ENCODE results near the gene CPNE7. TPM values are rescaled to one million over a fixed set of nuclear protein-coding genes. Genes with fewer than 3 reads are reported as not detected.

CPNE7 gene
- total and polyA plus RNA-seq, 2 of the 8 experiments (the other 6 are each of a cell fraction or from before 2014, with no cell fraction given) = 10.0 to 23.7 TPM

GRCh38 chr16:89616623-89617022, 41.1 kb downstream of the CPNE7 start:
- Histone ChIP-seq H3K27ac (ENCODE audit: low read depth, low read length) (no peak overlapping the region), H3K4me1 (replicated peaks in 1 of 4; ENCODE audit: control insufficient read depth in 3 of 4, insufficient read depth in 4 of 4, low read length in 3 of 4) (peaks cover 0 to 19% (median 5%) of the 10 kb centered on the region in 4 experiments; a peak in 5 of 7 replicates), H3K4me3 (ENCODE audit: extremely low read depth in 1 of 4, insufficient read depth in 2 of 4, low read depth in 3 of 4, low read length in 4 of 4) (no peak overlapping the region), H3K4ac (replicated peaks; ENCODE audit: insufficient read length, low read depth, low read length) (no peak overlapping the region), H4K20me1 (replicated peaks in 1 of 2; ENCODE audit: control insufficient read depth in 1 of 2, insufficient read depth in 2 of 2, low read length in 2 of 2) (no peaks in the 10 kb centered on the region), H2BK20ac (ENCODE audit: low read length) (0 out of 2 replicates have a peak overlapping the region, but pooled peaks have one; percentile 61), H2BK5ac (ENCODE audit: low read depth, low read length) (no peak overlapping the region), H3K56ac (replicated peaks; ENCODE audit: insufficient read length, low read depth, low read length) (no peak overlapping the region), H3K79me2 (ENCODE audit: control insufficient read depth in 1 of 2, insufficient read depth in 2 of 2, low read length in 2 of 2) (no peaks in the 10 kb centered on the region), H4K5ac (ENCODE audit: insufficient read length, low read depth, low read length) (no peak overlapping the region), H3K9me3 (ENCODE audit: insufficient read depth in 2 of 2, low read depth in 1 of 2, low read length in 1 of 2) (no peaks in the 10 kb centered on the region), H4K91ac (replicated peaks; ENCODE audit: insufficient read length, low read length) (no peak overlapping the region), H2BK12ac (ENCODE audit: low read depth, low read length) (0 out of 2 replicates have a peak overlapping the region, but pooled peaks have one; percentile 94), H3K27me3 (replicated peaks in 1 of 4; ENCODE audit: control insufficient read depth in 3 of 4, extremely low read depth in 1 of 4, insufficient read depth in 3 of 4, low read length in 3 of 4) (no peaks in the 10 kb centered on the region; a peak in 2 of 7 replicates), H2AFZ (ENCODE audit: low read length) (no peak overlapping the region), H3K23ac (ENCODE audit: insufficient read length) (no peak overlapping the region), H3K18ac (ENCODE audit: extremely low read depth, low read length) (no peak overlapping the region), H2AK5ac (ENCODE audit: low read depth, low read length) (no peak overlapping the region), H3K4me2 (ENCODE audit: insufficient read depth in 1 of 2, low read depth in 2 of 2, low read length in 2 of 2) (no peak overlapping the region), H3K36me3 (ENCODE audit: control insufficient read depth in 2 of 4, insufficient read depth in 4 of 4, low read length in 3 of 4) (no peaks in the 10 kb centered on the region), H3K9ac (replicated peaks in 1 of 4; ENCODE audit: extremely low read depth in 1 of 4, low read depth in 3 of 4, low read length in 3 of 4) (no peak overlapping the region), H3K23me2 (ENCODE audit: low read depth, low read length) (no peaks in the 10 kb centered on the region), H4K8ac (ENCODE audit: extremely low read depth, insufficient read depth, low read length) (no peak overlapping the region), H3K79me1 (ENCODE audit: low read depth, low read length) (no peaks in the 10 kb centered on the region; the same call in 1 of the 2 replicates), H3K14ac (ENCODE audit: insufficient read length) (no peak overlapping the region), H2BK15ac (ENCODE audit: low read length) (no peak overlapping the region), H2BK120ac (replicated peaks; ENCODE audit: low read depth, low read length) (no peak overlapping the region)
- TF ChIP-seq TEAD4 (IDR thresholded peaks at IDR 0.05; ENCODE audit: low read depth, low read length) = no peak
- TF ChIP-seq CBX8 (IDR thresholded peaks at IDR 0.05; ENCODE audit: borderline replicate concordance, low read depth, low read length) = no peak
- TF ChIP-seq POU5F1 (IDR thresholded peaks at IDR 0.05; ENCODE audit: low read depth, low read length) = no peak
- no peak for TF ChIP-seq SP1 (IDR thresholded peaks at IDR 0.05; ENCODE audit: low read depth, low read length)
- TF ChIP-seq CHD2 (IDR thresholded peaks at IDR 0.05; ENCODE audit: low read length) = no peak
- peak; percentile 72 for TF ChIP-seq EGR1 (IDR thresholded peaks at IDR 0.05; ENCODE audit: borderline replicate concordance, low read depth, low read length)
- CTCF ChIA-PET (ENCODE audit: partially characterized antibody) = interaction anchor here (0.9 to 5.1 kb wide), 8 partner anchors 9 to 54 kb away, joined by 3 to 46 read pairs (median 6); no protein-coding TSS in a partner anchor
- DNase-seq (ENCODE audit: low read depth in 1 of 2, low spot score in 2 of 2) = no peak
- FAIRE-seq = no peak
- POLR2A ChIA-PET (ENCODE audit: partially characterized antibody) = interaction anchor here (3.5 kb wide), 1 partner anchor 52 kb away, joined by 21 read pairs; no protein-coding TSS in a partner anchor
- WGBS, 2 experiments (ENCODE audit: extremely low coverage in 1 of 2, insufficient coverage in 1 of 2, insufficient read length in 1 of 2, insufficient replicate concordance in 2 of 2, low coverage in 1 of 2, low lambda C conversion rate in 2 of 2, missing lambda C conversion rate in 1 of 2) = 92% methylated on average over 20 of the region's 20 CpGs; no CpG with 5 or more reads in 1 of the 2 experiments

Measured in H1 (cell line).